SIG-M5 treated with dmso at 0.1 percent for 504 hours (cell line): ENCODE data around the gene ADH1C.
"Not testable (repeated sequence)": the region's sequence is repeated elsewhere in the genome, so short reads cannot be mapped to it uniquely, and the experiment has no call there.

Source experiments
- DNase-seq: peaks from one replicate; lab custom pipeline; 2025; ENCODE audit not compliant: unreplicated experiment; lab: John Stamatoyannopoulos, UW

The ADH1C gene

DNA sequence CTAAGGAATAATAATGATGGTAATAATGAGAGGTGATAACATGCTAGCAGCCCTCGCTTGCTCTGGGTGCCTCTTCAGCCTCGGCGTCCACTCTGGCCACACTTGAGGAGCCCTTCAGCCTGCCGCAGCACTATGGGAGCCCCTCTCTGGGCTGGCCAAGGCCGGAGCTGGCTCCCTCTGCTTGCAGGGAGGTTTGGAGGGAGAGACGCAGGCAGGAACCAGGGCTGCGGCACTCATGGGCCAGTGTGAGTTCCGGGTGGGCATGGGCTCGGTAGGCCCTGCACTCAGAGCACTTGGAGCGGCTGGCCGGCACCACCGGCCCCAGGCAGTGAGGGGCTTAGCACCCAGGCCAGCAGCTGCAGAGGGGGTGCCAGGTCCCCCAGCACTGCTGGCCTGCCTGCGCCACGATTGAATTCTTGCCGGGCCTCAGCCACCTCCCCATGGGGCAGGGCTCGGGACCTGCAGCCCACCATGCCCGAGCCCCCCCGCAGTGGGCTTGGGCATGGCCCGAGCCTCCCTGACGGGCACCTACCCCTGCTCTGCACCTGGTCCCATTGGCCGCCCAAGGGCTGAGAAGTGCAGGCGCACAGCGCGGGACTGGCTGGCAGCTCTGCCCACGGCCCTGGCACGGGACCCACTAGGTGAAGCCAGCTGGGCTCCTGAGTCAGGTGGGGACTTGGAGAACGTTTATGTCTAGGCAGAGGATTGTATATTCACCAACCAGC, 7.1 kb upstream of the ADH1C start:
- no peak for DNase-seq

DNA sequence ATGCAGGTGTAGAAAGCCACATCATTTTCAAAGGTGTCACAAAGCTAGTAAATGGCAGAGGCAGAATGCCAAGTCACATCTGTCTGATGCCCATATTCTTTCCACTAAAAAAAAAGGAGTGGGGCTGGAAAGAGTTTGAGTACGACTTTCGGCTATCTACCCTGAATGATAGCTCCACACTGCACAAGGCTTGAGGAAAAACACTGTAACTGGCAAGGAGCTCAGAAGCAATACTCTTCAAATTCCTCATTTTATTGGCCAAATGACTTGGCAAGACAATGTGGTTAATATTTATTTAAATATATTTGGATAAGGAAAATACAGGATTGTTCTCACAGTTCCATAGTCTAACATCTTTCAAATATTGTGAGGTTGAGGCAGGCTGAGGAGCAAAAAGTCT, 5.4 kb upstream of the ADH1C start:
- no peak for DNase-seq

DNA sequence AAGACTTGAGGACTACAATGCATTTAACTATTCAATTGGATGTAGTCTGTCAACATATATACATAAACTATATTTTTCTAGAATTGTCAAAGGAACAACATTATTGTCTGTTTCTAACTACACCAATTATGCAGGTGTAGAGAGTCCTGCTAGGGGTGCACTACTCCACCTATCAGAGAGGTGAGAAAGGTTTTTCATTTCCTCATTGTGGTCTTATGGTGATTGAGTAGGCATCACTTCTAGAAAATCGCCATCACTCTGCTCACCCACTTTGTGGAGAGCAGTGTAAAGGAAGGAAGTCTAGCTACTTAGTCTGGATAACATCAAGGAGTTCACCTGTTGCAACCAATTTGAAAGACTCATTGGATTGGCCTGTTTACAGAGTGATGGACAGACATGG, 4.4 kb upstream of the ADH1C start:
- no peak for DNase-seq

DNA sequence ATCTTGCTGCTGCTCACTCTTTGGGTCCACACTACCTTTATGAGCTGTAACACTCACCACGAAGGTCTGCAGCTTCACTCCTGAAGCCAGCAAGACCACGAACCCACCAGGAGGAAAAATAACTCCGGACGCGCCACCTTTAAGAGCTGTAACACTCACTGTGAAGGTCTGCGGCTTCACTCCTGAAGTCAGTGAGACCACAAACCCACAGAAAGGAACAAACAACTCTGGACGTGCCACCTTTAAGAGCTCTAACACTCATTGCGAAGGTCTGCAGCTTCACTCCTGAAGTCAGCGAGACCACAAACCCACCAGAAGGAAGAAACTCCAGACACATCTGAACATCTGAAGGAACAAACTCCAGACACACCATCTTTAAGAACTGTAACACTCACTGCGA, 3.6 kb upstream of the ADH1C start:
- DNase-seq = not testable (repeated sequence)

DNA sequence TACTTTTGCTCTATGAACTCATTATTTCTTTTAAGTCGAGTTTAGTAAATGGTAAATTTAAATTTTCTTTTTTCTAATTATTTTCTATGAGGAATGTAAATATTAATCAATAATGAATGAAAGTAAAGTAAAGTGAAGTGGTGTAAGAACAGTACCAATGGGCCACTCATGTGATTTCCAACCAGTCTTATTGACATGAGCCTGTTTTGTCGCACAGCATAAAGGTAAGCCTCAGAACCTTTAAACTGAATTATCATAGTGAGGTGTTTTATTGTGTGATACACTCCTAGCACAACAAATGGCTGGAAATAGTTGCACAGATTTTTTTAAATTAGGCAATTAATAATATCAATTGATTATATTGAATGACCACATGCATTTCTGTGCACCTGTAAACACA, 1.1 kb downstream of the ADH1C start:
- DNase-seq = no peak

DNA sequence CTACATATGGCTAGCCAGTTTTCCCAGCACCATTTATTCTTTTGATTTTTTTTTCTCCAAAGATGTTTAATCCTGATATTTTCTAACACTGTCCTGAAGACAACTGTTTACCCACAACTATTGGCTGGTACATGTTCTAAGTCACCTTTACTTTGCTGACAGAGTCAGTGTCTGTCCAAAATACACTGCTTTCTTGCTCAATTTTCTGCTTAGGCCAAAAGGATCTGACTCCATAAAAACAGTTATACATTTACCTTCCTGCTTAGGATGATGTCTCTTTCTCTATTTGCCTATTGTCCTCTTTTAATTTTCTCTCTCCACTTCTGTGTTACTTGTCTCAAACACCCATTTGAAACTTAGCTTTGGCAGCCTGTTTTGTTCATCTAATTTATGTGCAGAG, 3.2 kb downstream of the ADH1C start:
- DNase-seq = no peak

DNA sequence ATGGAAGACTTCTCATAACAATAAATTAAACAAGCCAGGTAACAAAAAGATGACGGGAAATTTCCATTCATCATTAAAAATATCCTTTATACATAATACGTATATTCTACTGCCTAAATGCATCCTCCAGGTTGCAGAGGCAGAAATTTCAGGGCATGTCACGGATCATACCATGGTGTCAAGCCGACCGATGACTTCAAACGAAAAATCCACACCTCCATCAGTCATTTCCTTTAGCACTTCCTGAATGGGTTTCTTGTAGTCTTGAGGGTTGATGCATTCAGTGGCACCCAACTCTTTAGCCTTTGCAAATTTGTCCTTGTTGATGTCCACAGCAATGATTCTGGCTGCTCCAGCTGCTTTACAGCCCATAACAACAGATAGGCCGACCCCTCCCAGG, 9.9 kb downstream of the ADH1C start:
- DNase-seq = not testable (repeated sequence)

DNA sequence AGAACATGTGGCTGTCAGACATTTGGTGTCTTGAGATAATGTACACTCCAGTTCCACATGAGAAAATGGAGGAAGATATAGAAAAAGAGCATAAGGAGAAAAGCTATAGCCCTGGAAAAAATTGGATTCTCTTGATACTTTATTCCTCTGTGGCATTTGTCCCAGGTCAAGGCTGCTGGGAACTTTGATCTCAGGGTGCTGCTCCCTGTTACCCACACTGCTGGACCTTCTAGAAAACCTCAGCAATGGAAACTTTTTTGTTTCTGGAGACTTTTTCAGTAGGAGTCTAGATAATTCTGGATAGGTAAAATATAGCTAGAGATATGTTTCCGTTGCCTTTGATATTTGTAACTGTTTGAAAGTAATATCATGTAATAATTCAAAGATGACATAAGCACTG, 11.1 kb downstream of the ADH1C start:
- DNase-seq = no peak

DNA sequence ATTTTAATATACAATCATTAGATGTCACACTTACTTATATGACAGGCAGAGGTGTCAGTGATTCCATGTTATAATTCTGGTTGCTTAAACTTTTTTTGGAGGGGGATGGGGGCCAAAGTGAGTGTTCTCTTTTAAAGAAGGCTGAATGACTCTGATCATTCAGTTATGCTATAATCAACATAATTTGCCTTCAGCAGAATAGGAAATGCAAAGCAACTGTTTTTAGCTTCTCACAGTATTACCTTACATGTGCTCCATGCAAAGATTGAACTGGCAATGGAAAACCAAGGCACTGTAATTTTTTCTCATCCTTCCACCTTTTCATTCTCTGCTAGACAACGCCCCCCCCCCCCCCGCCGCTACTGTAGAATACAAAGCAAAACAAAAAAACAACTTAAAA, 13.4 kb downstream of the ADH1C start:
- DNase-seq = no peak

DNA sequence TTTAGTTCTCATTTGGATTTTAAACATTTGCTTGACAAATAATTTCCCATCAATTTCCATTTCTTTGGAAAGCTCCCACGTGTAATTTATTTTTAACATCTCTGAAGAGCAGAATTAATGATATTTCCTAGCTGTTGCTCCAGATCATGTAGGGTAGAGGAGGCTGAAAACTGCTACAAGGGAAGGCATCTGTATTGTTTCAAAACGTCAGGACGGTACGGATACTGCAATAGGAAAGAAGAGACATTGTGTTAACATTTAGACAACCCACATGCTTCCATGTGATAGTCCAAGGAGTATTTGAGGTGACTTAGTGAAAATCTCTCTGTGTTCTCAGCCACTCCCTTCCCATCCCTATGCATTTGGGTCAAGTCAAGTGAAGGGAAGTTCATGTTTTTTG, 16.0 kb downstream of the ADH1C start:
- no peak for DNase-seq

DNA sequence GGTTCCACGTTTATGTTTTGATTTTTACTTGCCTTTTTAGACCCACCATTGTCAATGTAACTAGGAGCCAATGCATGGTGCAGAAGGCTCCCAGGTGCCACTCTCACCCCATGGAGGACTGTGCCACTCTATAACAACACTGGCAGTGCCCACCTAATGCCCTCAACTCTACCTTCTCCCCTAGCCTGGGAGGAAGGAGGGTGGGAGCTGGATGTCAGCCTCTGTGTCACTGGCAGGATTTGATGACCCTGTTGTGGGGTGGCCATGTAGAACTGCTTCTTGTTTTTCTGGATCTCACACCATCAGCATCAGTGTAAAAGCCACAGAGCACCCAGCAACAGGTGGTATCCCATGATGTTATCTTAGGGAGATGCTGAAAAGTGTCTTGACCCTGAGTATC, 17.7 kb downstream of the ADH1C start:
- DNase-seq = no peak

DNA sequence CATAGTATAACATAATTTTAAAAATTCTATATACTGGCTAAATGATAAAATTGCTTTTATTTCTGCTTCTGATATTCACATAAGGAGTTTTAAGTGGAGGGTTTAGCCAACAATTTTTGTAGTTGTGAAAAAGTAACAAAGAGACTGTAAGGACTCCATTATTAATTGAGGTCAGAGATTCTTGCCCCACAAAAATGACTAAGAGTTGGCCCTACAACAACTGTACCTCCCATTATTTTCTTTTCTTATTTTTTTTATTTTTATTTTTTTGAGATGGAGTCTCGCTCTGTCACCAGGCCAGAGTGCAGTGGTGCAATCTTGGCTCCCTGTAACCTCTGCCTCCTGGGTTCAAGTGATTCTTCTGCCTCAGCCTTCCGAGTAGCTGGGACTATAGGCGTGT, 21.9 kb downstream of the ADH1C start:
- no peak for DNase-seq

DNA sequence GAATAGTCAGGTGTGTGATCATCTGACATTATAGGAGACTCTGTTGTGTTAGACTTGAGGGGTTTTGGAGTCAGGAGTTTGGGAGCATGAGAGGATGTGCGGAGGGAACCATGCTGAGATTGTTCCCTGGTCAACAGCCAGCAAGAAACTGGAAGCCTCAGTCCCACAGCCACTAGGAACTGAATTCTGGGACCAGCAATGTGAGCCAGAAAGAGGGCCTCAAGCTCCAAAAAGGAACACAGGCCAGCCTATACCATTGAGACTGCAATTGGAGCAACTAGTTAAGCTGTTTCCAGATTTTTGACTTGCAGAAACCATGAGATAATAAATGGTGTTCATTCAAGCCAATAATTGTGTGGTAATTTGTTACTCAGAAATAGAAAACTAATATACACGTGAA, 22.7 kb downstream of the ADH1C start:
- DNase-seq = no peak

DNA sequence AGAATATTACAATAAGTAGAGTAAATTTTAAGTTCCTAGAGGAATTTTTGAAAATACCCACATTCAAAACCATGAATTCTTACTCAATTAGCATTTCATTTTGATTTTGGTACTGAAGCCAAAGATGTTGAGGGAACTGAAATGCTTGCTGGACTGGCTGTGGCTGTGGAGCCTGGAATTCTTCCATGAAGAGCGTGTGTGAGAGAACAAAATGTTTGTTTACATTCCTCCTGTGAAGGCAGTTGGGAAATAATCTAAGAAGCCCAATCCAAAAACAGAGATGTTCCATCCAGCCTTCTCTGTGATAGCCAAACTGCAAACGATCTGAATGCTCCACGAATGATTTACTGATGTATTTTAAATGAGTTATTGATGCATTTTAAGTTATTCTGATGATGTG, 27.6 kb downstream of the ADH1C start:
- no peak for DNase-seq

DNA sequence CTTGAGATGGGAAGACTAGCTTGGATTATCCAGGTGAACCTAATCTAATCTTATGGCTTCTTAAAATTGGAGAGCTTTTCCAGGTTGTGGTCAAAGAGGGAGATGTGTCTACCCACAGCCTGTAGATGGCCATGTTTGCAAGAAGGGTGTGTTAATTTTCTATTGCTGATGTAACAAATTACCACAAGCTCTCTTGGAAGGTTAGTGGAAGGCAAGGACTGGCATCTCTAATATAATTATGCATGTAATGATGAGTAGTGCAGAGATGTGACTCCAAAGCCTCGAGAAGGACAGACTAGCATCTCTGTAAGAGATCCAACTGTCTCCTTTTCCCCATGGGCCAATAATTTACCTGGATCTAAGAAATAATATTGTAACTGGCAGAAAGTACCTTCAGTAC, 28.2 kb downstream of the ADH1C start:
- no peak for DNase-seq

DNA sequence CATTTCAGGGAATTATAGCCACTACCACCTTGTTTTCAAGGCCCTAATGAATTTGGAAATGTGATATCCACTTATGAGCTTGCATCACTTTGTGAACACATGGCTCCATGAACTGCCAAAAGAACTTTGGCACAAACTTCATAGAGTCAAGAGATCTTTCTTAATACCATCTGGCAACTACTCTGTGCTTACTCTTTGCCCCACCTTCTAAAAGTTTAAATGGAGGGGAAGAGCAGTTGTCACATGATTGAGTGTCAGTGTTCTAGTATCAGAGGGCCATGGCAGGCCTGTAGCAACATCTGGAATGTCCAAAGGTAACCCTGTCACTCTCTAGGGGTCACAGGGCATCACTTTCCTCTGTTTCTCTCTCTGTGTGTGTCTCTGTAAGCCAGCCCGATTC, 28.8 kb downstream of the ADH1C start:
- DNase-seq = no peak

DNA sequence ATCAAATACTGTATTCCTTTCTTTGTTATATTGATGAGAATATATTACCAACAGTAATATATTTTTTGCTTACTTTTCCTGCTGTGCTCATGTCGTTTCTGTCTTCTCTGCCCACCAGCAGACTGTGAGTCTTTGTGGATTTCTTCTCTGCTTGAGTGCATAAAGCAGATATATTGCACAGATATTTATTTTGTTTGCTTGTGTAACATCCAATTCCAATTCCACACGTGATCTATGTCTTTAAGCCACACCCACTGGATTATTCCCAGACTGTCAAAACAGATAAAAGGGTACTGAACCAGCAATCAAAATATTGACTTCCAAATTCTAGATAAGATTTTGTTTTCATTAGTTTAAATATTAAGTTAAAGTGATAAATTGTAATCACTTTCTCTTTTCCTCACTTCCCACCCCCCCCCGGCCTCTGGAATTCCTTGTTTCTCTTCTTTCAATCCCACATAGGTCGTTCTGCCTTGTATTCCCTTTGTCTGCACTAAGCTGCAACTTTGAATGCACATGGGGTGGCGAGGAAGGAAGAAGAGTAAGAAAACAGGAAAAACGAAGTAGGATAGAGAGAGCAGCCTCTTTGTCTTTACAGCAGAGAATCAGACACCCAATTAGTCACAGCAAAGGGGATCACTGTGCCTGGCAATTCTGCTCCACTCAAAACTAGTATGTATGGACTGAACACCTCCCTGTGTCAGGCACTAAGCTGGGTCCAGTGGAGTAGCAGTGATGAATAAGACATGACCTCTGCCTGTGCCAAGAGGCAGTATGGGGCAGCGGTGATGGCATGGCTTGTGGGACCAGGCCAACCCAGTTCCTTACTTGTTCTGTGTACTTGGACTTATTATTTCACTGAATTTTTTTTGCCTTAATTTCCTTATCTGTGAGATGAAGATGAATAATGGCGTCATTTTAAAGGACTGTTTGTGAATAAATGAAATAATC, 31.0 kb downstream of the ADH1C start, which contains the start of gene ADH1B:
ADH1B (minus strand) TSS at position 161 of the 951 bp plus-strand sequence; CDS start at position 91, 70 bp downstream.
- no peak for DNase-seq

DNA sequence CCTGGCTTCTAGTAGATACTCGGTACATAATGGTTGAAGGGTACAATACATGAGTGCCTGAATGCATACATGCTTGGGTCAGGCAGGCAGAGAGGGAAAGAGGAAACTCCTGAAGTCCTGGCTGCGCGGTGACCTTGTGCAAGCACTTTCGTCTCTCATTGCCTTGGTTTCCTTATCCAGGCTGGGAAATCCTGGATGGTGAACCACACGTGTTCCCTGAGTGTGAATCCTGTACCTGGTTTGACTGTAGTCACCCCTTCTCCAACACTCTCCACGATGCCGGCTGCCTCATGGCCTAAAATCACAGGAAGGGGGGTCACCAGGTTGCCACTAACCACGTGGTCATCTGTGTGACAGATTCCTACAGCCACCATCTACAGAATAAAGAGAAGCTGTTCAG, 34.7 kb downstream of the ADH1C start:
- not testable (repeated sequence) for DNase-seq

DNA sequence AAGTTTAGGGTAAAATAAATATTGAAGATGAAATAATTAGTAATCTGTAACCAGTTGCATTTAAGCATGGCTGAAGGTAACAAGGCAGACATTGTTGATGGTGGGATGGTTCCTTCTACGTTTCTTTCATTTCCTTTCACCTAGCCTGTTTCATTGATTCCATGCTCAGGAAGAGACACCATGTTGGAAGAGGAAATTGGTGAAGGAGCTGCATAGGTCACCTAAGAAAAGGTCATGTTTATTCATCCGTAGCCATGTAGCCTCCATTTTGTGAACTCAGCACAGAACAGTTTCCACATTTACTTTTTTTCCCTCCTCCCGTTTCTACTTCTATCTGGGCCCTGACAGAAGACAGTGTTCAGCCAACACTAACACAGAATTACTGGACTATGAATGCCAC, 35.2 kb downstream of the ADH1C start:
- DNase-seq = no peak

DNA sequence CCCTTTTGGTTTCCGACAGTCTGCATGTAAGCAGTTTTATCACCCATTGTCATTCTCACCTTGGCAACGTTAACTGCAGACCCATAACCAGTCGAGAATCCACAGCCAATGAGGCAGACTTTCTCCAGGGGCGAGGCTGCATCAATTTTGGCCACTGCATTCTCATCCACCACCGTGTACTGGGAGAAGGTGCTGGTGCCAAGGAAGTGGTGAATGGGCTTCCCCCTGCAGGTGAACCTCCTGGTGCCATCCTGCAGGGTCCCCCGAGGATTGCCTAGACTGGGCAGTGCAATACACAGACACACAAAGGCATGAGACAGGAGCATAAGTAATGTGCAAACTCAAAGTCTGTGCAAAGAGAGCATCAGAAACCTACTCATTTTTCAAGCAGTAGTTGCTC, 36.7 kb downstream of the ADH1C start:
- no peak for DNase-seq

DNA sequence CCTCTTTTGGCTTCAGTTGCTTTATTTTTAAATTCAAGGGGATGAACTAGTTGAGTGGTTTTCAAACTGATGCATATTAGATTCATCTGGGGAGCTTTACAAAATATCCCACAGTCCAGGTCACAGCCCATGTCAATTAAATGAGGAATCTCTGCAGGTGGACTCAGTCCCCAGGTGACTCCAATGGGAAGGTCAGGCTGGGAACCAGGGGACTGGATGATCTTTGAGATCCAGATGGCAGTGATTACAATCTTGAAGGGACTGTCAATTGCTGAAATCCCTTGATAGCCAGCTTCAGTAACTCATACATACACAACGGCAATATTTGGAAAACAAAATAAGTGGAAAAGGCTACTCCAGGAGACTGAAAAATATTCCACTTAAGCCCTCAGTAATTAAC, 38.3 kb downstream of the ADH1C start:
- no peak for DNase-seq

DNA sequence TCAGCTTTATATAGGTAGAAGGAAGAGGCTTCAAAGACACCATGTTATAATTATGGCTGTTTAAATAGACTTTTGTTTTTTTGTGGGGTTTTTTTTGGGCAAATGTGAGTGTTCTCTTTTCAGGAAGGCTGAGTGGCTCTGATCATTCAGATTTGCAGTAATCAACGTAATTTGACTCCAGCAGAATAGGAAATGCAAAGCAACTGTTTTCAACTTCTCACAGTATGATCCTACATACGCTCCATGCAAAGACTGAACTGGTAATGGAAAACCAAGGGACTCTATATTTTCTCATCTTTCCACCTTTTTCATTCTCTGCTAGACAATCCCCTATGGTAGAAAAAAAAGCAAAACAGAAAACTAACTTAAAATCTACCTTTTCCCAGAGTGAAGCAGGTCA, 42.2 kb downstream of the ADH1C start:
- DNase-seq = no peak
